Measurements from ENCODE around the gene ATG7. TPM values are rescaled to one million over a fixed set of nuclear protein-coding genes. Genes with fewer than 3 reads are reported as not detected.

ATG7 gene
- total RNA-seq, 1 donor from 2014 or later = 41.9 TPM

DNA sequence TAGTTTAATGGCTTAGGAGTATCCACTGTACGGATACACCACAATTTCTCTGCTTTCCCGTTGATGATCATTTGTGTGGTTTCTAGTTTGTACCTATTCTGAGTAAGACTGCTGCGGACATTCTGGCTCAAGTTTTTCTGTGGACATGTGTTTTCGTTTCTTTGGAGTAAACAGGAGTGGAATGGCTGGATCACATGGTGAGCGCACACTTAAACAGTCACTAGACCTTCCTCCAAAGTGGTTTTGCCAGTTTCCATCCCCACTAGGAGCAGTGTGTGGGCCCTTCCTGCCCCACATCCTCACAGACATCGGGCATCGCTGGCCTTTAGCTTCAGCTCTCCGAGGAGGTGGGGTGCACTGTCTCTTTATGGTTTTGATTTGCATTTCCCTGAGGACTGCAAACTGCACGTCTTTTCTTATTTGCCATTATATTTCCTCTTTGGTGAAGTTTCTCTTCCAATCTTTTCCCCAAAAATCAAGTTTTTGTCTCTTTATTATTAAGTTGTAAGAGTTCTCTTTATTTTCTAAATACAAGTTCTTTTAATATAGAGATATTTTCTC, 277.5 kb downstream of the ATG7 start:
- intact Hi-C loops (cut with micrococcal nuclease) = no loop called here

DNA sequence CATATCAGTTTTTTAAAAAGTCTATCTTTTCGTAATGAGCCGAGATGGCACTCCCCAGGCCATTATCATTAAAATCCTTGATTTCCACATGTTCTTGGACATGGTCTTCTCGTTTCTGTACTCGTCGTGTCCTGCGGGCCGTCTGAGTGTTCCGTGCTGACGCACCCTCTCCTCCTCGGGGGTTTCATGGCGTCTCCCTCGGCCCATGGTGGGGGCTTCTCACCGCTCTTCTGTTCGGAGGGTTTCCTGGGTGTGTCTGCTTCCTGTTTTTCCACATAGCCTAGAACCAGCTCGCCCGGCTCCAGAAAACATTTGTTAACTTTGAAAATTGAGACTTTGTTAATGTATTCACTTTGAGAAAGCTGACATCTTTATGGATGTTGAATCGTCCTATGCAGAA, 278.8 kb downstream of the ATG7 start:
- intact Hi-C loops (cut with micrococcal nuclease) = no loop called here

DNA sequence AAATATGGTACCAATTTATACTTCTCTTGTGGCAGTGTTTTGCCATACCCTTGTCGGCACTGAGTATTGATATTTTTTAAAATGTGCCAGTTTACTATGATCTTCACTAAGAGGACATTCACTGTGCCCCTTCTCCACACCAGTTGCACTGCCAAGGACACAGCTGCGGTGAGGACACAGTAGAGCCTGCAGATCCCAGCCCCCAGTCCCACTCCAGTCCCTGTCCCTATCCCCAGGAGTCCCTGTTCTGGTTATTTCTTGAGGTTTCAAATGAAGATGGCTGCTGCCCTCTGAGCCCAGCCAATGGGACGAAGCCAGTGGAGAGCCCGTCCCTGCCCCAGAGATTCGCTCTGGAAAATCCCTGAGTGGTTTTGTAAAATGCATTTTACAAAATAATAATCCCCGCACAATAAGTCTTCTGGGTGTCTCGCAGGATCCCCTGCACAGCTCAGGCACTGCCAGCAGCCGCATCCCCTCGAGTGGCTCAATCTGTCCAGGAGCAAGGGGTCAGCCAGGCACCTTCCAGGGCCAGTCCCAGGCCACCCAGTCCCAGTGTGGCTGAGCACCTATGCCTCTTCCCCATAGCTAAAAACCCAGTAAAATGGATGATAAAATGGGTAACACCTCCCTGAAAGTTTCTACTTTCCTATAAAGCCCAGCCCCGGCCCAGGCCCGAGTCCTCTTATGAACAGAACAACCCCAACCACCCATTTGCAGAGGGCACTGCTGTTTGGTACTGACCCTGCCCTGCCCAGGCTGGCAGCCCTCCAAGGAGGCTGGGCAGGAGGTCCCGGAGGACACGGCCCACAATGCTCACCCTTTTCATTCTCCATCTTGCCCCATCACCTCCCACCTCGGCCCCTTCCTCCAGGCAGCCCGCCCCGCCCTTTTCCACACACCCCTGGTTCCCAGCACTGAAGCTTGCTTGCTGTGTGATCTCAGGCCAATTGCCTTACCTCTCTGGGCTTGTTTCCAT, 280.4 kb downstream of the ATG7 start:
- intact Hi-C loops (cut with micrococcal nuclease) = no loop called here

DNA sequence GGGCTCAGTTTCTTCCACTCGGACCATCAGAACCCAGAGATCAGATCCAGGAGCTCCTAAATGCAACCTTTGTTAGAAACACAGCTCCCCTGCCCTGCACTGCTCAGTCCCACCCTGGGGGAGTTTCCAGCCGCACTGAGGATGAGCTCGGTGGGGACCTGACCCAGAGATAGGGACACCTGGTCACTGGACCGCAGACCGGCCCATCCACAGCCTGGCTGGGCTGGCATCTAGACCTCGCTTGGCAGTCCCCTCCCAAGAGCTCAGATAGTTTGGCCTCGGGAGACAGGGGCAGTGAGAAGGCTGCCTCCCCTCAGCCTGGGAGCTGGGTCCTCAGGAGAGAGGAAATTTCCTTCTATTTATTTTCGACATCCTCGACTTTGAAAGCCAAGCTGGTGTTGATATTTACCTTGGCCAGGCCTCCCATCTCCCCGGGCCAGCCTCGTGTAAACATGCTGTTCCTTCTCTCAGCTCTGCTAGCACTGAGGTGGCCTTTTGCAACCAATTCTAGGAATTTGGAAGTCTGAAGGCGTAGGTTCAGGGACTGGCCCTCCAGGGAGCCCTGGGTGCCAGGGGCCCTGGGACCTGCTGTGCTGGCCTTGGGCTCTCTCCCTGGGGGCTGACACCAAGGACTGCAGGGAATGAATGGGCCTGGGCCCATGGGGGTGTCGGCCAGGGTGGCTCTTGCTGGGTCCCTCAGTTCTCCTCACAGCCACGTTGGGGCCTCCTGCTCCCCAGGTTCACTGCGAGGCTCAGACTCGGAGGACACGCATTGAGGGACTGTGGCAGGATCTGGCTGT, 281.4 kb downstream of the ATG7 start:
- intact Hi-C loops (cut with micrococcal nuclease) = no loop called here

GRCh38 chr3:11554236-11554610, 282.0 kb downstream of the ATG7 start:
- intact Hi-C loops (cut with micrococcal nuclease) = no loop called here

GRCh38 chr3:11554666-11555065, 282.5 kb downstream of the ATG7 start:
- intact Hi-C loops (cut with micrococcal nuclease) = no loop called here

- intact Hi-C loops (cut with micrococcal nuclease) = no loop called here
These were observed 283.1 kb downstream of the ATG7 start for GRCh38 chr3:11555211-11555782.

- intact Hi-C loops (cut with micrococcal nuclease) = no loop called here
These were observed 283.9 kb downstream of the ATG7 start for GRCh38 chr3:11555881-11556633.

- intact Hi-C loops (cut with micrococcal nuclease) = no loop called here
These were observed 284.9 kb downstream of the ATG7 start for GRCh38 chr3:11556851-11557644.

GRCh38 chr3:11558002-11558401, 285.8 kb downstream of the ATG7 start:
- intact Hi-C loops (cut with micrococcal nuclease) = no loop called here

- intact Hi-C loops (cut with micrococcal nuclease) = no loop called here
These were observed 286.3 kb downstream of the ATG7 start for GRCh38 chr3:11558411-11558903.

DNA sequence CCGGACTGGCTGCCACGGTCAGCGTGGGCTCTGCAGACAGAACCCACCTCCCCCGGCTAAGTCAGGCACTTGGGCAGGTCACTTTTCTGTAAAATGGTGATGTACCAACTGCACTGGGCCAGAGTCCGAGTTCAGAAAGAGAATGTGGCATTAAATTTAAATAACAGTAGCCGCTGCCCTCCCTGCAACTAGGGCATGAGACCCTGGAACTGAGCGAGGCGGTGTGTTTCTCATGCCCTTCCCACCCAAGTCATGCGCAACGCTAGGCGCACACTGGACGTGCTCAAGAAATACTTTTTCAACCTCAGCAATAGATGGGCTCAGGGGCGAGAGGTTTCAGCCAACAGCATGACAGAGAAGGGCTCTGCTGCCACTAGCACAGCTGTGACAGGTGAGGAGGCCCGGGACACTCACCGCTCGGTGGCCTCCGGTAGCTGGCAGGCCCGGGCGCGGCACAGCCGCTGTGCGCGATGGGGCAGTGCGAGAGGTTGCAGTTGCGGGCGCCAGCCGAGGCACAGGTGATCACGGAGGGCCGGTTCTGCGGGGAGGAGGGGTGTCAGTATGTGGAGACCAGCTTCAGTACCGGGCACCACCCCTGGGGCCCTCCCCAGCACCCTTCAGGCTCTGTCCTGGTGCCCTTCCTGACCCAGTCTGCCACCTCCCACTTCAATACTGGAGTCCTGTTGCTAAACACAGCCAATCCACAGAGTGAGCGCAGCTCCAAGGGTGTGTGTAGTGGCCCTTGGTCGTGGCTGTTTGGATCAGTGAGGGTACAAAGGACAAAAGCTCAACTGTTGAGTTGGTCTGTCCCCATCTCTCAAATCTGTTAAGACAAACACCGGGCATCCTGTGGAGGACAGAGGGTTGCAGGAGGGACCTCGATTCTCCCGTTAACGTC, 287.0 kb downstream of the ATG7 start:
- intact Hi-C loops (cut with micrococcal nuclease) = no loop called here

DNA sequence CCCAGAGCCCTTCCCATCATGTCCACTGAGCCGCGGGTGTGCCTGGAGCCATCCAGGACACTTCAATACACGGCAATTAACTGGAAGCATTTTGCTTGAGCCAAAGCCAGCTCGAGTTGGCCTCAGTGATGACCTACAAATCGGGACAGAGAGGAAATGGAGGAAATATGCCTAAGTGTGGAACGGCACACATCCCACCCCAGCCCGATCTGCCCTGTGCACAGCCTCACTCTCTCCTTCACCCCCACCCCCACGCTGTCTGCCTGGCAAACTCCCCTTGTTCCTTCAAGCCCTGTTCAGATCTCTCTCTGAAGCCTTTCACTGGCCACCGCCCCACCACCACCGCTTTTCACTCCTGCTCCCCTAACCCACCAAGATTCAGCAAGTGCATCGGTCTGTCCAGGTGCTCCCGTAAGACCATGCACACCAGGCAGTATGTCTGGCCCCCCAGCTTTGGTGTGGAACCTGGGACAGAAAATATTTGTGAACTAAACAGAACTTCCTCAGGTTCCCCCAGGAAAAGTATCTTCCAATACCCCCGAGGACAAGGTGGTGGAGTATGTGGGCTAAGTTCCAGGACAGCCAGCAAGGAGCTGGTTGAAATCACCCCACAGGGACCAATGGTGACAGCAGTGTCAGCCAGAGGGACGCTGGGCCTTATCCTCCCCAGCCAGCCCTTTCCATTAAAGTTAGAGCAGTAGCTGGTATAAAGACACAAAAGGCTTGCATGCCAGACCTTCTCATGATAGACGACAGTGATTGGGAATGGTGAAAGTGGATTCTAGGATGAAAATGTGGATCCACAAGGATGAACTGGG, 287.8 kb downstream of the ATG7 start:
- intact Hi-C loops (cut with micrococcal nuclease) = no loop called here

GRCh38 chr3:11560746-11561145, 288.5 kb downstream of the ATG7 start:
- intact Hi-C loops (cut with micrococcal nuclease) = no loop called here

DNA sequence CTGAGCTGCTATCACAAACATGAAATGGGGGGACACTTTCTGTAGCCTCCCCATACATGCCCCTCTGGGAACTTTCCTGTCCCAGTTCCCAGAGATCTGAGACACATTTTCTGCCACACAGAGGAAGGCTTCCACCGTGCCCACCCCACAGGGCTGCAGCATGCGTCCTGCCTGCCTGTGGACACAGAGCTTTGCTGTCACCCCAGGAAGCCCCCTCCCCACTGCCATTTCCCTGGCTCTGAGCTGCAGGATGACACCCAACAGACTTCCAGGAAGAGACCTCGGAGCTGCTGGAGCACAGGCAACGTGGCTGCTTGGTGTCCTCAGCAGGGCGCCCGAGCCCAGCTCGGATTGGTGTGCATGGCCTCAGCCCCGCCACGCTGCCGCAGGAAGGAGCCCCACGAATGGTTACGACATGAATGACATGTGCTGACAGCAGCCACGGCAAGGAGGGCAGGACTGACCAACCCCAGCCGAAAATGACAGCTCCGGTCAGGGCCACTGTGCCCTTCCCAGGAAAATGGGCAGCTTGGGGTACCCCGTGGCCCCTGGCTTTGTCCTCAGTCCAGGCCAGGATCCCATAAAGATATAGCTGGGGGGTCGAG, 290.2 kb downstream of the ATG7 start:
- intact Hi-C loops (cut with micrococcal nuclease) = no loop called here

DNA sequence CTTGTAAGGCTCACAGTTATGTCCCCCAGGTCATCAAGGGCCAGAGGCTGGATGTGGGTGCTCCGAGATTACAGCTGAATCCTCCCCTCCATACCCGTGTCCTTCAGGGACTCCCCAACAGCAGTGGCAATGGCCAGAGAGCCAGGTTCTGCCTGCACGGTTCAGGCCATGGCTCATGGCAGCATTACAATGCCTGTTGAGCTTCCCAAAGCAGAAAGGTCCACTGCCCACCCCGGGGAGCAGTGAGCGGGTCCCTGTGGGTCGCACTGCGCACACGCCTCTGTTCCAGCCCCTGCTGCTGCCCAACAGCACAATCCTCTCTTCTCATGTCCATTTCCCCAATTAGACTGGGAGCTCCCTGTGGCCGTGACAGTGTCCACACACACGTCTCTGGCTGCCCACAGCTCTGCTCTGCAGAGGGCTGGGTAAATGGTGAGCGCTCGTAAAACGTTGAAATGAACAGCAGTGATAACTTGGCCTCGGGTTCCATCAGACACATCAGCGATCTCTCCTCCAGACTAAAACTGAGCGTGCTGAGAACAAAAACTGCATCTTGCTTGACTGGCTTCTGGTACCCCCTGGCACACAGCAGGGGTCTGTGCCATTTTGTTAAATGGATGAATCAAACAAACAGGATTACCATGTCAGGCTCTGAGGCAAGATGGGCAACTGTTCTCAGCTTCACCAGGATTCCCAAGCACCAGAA, 291.1 kb downstream of the ATG7 start:
- intact Hi-C loops (cut with micrococcal nuclease) = no loop called here

DNA sequence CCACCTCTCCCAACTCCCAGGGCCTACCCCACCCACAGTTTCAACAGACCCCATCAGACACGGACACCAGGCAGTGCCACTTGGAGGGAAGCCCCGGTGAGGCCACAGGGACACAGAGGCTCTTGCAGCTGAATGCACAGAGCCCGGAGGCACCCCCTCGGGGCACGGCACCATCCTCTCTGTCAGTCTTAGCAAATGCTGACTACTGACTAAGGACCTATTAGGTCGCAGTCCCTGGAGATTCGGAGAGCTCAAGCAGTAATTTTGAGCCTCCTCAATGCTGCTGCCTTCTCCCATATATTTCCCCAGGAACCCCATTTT, 291.6 kb downstream of the ATG7 start:
- intact Hi-C loops (cut with micrococcal nuclease) = no loop called here
